CD4-positive, alpha-beta T cell treated with Interleukin-10 for 1 hour (primary cell): ENCODE data around the gene STAT3.
"Not testable (repeated sequence)": the region's sequence is repeated elsewhere in the genome, so short reads cannot be mapped to it uniquely, and the experiment has no call there.

ENCODE experiments used
- DNase-seq: peaks from one replicate; pipeline ENCODE4 v3.0.0-alpha.2; 2020

Gene STAT3

DNA sequence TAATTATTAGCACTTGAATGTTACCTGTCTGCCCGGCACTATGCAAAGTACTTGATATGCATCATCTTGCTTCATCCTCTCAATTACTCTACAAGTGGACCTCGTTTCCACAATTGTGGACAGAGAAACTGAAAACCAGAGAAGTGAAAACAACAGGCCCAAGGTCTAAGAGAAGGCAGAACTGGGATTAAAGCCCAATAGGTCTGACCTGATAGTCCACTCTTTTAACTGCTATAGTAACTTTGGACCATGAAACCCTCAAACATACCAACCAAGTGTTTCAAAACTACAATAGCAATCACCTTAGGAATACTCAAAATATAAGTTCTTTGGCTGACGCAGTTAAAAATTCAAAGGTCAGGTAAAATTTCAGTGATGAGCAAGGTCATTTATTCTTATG lies 7.3 kb downstream of the STAT3 start:
- DNase-seq, result no peak

DNA sequence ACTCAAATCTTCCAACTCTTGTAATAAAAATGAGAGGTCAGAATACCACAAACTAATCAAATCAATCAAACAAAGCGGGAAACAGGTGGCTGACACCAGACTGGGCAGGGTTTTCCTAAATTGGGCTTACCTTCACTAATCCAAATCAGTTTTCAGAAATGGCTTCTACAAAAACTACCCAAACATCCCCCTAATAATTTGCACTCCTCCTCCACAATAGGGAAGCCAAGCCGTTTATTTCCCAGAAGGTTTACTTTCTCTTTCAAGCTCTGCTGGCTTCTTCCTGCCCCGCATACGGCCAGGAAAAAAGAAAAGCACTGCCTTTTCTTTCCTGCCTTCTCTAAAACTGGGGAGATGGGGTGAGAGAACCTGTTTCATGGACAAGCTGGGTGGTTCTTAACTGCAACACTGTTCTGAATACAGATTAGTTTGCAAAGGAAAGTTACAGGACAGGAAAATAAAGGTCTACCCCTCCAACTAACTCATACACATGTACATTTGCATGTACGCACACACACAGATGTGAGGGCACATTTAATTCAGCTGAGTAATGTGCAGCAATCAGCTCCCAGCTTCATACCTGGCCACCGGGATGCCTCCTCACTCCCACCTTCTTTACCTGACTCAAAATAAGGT lies 9.2 kb downstream of the STAT3 start:
- DNase-seq, result no peak

DNA sequence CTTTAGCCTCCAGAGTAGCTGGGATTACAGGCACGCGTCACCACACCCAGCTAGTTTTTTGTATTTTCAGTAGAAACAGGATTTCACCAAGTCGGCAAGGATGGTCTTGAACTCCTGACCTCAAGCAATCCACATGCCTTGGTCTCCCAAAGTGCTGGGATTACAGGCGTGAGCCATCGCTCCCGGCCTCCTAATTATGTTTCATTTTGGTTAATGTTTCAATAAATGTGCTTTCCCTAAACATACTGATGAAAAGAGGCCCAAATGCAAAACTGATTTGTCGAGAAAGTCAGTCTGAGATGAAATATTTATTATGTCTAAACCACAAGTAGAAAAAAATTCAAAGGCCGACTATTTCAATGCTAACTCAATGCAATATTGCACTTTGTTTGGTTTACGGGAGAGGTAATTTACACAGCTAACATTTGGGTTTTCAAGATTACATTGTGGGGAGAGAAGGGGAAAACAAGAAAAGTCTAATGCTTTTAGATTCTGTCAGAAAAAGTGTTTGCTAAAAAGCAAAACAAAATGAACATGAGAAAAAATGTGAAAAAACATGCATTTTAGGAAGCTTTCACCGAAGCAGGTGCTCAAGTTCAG lies 9.8 kb downstream of the STAT3 start:
- no peak for DNase-seq

DNA sequence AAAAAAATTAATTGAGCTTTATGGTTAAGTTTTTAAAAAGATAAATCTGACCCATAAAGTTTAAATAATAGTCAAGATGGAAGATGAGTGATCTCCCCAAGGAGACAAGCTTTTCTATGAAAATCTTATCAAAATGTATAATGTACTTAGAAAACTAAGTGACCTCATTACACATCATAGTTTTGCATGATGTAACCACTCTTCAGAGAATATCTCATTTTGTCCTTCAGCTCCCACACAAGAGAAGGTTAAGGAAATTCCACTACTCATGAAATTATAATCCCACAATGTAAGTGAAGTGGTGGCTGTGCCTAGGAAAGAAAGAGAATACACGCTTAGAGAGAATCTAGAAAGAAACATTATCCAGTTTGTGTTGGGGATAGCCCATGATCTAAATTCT lies 14.3 kb downstream of the STAT3 start:
- DNase-seq, result no peak

DNA sequence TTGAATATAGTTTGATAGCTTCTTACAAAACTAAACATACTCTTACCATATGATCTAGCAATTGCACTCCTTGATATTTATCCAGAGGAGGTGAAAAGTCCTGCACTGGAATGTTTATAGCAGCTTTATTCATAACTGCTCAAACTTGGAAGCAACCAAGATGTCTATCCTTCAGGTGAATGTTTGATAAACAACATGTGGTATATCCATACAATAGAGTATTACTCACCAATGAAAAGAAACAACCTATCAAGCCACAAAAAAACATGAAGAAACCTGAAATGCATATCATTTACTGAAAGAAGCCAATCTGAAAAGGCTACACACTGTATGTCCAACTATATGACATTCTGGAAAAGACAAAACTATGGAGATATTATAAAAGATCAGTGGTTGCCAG lies 16.1 kb downstream of the STAT3 start:
- DNase-seq, result no peak

DNA sequence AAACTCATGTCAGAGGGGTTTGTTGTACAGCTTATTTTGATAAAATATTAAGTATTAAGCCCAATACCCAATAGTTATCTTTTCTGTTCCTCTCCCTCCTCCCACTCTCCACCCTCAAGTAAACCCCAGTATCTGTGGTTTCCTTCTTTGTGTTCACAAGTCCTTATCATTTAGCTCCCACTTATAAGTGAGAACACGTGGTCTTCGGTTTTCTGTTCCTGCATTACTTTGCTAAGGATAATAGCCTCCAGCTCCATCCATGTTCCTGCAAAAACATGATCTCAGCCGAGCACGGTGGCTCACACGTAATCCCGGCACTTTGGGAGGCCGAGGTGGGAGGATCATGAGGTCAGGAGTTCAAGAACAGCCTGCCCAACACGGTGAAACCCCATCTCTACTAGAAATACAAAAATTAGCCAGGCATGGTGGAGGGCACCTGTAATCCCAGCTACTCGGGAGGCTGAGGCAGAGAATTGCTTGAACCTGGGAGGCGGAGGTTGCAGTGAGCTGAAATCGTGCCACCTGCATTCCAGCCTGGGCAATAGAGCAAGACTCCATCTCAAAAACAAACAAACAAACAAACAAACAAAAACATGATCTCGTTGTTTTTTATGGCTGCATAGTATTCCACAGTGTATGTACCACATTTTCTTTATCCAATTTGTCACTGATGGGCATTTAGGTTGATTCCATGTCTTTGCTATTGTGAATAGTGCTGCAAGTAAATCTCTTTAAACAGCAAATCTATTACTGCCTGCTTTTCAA lies 19.3 kb downstream of the STAT3 start:
- not testable (repeated sequence) for DNase-seq

DNA sequence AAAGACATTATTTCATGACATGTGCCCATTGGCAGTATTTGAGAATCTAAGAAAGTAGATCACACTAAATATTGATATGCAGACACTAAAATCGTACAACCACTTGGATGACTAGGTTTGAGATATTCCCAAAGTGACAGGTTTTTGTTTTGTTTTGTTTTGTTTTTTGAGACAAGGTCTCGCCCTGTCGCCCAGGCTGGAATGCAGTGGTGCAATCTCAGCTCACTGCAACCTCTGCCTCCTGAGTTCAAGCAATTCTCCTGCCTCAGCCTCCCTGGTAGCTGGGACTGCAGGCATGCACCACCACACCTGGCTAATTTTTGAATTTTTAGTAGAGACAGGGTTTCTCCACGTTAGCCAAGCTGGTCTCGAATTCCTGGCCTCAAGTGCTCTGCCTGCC lies 19.9 kb downstream of the STAT3 start:
- not testable (repeated sequence) for DNase-seq

DNA sequence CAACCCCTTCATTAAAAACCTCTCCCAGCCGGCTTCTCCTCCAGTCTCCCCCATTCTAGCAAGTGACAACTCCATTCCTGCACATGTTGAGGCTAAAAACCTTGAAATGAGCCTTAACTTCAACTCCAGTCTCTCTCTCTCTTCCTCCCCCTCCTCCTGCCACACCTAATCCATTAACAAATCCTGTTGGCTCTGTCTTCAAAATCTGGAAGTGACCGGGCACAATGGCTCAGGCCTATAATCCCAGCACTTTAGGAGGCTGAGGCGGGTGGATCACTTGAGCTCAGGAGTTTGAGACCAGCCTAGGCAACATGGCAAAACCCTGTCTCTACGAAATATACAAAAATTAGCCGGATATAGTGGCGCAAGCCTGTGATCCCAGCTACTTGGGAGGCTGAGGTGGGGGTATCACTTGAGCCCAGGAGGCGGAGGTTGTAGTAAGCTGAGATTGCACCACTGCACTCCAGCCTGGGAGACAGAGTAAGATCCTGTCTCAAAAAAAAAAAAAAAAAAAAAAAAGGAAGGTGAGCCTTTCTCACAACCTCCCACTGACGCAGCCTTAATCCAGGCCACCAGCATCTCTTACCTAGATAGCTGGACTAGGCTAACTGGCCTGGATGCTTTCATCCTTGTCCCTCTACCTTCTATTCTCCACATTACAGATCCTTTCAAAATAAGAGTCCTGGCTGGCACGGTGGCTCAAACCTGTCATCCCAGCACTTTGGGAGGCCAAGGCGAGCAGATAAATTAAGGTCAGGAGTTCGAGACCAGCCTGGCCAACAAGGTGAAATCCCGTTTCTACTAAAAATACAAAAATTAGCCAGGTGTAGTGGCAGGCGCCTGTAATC lies 21.8 kb downstream of the STAT3 start:
- not testable (repeated sequence) for DNase-seq

DNA sequence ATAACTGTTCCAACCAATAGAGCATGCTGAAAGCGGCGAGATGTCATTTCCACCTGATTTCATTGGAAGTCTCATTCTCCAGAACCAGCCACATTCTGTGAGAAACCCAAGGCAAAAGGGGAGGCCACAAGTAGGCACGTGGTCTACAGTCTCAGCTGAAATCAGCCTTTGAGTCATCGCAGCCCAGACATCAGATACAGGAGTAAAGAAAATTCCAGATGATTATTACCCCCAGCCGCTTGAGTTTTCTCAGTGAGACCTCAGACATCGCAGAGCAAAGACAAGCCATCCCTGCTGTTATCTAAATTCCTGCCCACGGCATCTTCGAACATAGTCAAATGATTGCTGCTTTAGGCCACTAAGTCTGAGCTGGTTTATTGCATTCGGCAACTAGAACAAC lies 23.1 kb downstream of the STAT3 start:
- no peak for DNase-seq

DNA sequence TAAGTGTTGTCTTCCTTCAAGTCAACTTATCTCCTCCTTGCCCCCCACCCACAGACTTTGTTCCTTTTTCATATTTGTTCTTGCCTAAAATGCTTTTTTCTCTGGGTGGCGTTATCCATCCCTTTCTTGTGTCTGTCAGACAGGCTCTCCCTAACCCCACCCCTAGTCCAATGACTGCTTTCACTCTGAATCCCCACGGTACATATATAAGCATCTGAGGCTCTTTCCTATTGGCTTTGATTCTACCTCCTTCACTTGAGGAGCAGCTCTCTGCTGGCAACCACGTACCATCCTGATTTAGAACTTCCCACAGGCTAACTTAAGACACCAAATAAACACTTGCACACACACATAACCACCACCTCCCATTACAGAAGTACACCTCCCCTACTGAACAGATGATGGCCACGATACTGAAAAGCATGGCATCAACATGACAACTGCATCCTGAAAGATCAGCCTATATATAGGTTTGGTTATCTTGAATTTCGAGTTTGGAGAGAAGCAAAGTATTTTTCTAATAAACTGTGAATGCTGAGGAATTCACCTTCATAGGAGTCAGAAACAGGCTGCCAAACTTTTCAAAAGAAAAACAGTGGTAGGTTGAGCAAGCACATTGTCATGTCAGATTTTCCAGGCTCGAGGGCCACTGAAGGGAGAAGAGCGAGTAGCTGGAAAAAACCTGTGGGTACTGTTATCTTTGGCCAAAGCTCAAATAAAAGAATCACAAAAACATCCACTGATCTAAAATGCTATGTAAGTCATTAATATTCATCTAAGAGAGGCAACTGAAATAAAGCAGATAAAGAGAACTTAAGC lies 24.3 kb downstream of the STAT3 start:
- DNase-seq, result no peak

DNA sequence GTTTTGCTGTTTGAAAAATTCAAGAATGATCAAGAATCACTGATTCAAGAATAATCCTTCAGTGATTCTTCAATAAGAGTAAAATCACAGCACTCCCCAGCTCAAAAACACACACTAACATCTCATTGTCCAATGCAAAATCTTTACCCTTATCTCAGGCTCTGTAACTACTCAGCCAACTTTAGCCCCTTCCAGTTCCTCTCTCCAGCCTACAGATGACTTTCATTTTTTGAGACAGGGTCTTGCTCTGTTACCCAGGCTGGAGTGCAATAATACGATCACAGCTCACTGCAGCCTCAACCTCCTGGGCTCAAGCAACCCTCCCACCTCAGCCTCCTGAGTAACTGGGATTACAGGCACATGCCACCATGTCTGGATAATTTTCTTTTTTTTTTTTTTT lies 25.0 kb downstream of the STAT3 start:
- DNase-seq, result no peak

DNA sequence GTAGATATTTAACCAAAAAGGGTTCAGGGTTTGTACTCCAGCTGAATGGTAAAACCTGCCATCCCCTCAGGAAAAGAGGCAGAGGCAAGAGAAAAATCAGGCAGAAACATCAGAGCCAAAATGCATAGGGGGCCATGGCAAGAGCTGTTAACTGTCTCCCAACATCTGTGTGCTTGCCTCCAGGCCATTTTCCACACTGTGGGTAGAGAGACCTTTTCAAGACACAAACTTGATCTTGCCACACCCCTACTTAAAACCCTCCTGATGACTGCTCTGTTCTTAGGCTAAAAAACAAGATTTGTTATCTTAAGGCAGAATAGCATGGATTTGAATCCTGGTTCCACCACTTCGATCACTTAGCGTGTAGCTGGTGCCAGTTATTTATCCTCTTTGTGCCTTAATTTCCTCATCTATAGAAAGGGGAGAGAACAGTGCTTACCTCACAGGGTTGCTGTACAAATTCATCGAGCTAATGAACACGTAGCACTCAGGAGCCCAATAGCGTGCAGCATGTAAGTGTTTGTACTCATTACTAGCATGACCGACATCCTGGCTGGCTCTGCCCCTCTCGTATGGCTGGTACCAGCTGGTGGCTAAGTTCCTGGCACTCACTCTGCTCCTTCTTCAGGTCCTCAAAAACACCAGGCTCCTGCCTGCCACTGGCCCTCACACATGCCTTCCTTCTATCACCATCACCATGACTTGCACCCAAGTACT lies 25.8 kb downstream of the STAT3 start:
- DNase-seq, result no peak

DNA sequence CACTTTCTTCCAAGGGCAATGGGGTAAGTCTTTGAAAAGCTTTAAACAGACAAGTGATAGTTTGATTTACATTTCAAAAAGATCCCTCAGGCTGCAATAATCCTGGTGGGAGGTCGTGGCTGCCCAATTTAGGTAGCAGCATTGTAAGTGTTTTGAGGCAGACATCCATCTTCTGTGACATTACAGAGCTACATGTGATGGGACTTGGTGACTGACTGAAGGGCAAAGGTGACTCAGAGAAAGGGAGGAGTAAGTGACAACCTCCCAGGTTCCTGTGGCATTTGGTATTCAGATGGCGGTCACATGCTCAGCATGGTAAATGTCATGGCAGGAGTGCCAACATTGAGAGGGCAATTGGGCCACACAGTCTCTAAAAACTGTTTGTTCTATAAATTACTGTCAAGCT lies 26.5 kb downstream of the STAT3 start:
- DNase-seq, result peak; percentile 42

DNA sequence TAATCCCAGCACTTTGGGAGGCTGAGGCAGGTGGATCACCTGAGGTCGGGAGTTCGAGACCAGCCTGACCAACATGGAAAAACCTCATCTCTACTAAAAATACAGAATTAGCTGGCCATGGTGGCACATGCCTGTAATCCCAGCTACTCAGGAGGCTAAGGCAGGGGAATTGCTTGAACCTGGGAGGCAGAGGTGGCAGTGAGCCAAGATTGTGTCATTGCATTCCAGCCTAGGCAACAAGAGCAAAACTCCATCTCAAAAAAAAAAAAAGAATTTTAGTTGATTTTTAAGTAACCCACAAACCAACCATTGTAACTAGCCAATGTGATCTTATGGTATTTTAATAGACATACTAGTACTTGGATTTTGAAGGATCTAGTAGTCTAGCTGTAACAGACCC lies 27.9 kb downstream of the STAT3 start:
- DNase-seq, result not testable (repeated sequence)

DNA sequence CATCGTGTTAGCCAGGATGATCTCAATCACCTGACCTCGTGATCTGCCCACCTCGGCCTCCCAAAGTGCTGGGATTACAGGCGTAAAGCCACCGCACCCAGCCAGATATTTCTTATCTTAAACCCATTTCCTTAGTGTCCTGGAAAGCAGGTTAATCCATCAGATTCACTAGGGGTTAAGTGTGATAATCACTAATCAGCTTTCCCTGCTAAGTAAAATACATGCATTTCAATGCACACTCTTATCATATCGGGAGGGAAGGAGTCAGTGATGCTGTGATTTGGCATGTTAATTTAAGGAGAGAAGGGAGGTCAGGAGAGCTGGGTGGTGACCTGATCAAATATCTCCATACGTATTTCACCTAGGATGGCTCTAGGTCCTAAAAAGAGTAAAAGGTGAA lies 29.1 kb downstream of the STAT3 start:
- DNase-seq, result no peak

DNA sequence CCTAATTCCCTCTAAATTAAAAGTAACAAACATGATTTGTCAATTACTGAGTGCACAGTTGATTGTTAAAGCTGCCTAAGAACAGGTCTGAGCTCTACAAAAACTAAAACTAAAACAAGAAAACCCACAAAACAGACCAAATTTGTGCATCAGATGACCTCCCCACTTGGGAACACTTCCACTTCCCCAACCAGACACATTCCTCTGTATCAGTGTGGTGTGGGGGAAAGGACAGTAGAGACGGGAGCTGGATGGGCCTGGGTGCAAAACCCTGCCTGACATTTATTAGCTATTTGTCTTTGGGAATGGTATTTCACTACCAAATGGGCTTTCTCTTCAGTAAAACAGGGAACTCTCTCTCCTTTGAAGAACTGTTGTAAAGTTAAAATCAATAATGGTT lies 29.8 kb downstream of the STAT3 start:
- DNase-seq, result no peak

DNA sequence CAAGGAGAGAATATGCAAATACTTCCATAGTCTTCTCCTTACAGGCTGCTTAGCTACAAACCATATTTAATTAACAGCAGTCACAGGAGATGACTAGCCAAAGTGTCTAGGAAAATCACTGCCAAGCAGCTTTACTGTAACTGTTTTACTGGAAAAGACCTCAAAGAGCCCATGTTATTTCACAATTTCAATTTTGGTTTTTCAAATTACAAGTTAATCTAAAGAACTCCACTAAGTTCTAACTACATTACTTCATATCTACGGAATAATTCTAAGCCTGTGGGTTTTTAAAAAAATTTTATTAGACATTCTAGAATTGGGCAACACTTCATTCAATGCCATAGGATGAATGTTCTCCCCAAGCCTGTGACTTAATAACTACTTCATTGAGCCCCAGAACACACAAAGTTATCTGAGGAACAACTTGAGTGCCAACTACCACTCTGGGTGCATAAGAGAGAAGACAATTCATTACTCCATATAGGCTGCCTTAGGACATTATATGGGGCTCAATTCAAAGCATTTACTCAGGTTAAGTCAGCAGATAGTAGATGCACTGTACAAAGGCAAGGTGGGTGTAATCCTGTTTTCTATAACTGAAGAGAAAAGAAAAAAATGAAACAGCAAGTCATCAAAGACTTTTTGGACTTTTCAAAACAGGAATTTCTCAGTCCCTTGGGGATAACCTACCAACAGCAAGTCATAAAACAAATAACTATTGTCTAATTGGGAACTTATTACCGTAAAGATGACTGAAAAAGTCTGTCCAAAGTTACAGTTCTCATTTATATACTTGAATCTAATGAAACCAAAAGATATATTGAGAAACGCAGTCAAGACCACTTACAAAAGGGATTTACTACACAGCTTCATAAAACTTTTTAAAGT lies 33.0 kb downstream of the STAT3 start:
- DNase-seq, result no peak

DNA sequence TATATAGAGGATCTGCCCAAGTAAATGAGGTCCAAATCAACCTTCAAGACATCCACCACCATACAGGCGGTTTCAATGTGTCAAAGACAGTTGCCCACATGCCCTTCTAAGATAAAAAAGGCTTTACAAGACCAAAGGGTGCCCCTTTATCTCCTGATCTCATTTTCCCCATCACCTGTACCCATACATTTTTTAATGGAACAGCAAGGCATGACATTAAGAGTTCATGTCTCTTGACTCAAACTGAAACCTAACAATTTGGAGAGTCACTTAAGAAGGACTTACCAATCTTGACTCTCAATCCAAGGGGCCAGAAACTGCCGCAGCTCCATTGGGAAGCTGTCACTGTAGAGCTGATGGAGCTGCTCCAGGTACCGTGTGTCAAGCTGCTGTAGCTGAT lies 40.1 kb downstream of the STAT3 start:
- DNase-seq, result no peak

DNA sequence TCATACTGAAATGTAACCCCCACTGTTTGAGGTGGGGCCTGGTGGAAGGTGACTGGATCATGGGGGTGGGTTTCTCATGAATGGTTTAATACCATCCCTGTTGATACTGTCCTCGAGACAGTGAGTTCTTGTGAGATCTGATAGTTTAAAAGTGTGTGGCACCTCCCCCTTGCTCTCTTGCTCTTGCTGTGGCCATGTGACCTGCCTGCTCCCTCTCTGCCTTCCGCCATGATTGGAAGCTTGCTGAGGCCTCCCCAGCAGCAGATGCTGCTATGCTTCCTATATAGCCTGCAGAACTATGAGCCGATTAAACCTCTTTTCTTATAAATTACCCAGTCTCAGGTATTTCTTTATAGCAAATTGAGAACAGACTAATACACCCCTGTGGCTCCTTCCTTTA lies 40.6 kb downstream of the STAT3 start:
- DNase-seq, result no peak

DNA sequence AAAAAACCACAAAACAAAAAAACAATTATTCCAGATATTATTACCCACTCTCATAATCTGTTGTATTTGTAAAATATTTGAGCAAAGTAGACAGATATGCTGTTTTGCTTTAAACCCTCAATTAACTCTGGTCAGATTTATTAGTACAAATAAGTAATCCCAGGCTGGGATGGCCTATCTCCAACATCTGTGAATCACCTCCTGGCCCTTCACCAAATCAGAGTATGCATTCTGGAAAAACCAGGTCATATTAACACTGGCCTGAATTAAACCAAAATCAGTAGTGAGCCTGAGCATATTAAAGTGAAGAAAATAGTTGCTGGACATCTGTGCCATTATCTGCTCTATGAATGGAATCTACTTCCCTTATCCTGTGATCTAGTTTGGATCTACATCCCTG lies 41.0 kb downstream of the STAT3 start:
- DNase-seq, result no peak

DNA sequence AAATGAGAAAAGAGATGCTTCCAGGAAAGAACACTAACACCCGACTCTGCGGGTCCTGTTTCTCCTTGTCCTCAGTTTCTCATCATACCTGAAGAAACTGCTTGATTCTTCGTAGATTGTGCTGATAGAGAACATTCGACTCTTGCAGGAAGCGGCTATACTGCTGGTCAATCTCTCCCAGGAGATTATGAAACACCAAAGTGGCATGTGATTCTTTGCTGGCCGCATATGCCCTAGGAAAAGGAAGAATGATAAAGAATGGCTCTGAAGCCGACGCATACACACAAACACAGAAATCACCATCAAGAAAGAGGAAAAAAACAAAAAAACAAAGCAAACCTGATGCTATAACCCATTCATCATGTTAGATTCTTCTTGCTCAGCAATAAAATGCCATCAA lies 41.8 kb downstream of the STAT3 start:
- DNase-seq, result no peak
